ENCODE measurements around the gene FGF19.

- TF ChIP-seq, protein P1, sequence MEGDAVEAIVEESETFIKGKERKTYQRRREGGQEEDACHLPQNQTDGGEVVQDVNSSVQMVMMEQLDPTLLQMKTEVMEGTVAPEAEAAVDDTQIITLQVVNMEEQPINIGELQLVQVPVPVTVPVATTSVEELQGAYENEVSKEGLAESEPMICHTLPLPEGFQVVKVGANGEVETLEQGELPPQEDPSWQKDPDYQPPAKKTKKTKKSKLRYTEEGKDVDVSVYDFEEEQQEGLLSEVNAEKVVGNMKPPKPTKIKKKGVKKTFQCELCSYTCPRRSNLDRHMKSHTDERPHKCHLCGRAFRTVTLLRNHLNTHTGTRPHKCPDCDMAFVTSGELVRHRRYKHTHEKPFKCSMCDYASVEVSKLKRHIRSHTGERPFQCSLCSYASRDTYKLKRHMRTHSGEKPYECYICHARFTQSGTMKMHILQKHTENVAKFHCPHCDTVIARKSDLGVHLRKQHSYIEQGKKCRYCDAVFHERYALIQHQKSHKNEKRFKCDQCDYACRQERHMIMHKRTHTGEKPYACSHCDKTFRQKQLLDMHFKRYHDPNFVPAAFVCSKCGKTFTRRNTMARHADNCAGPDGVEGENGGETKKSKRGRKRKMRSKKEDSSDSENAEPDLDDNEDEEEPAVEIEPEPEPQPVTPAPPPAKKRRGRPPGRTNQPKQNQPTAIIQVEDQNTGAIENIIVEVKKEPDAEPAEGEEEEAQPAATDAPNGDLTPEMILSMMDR (conservative IDR thresholded peaks at IDR 0.05; ENCODE audit: low read depth, low read length), result no peak
- no peak for TF ChIP-seq EZH2 (IDR thresholded peaks at IDR 0.05; ENCODE audit: borderline replicate concordance, low read depth, low read length, poor library complexity, severe bottlenecking)
Measured at GRCh38 chr11:69680688-69681087, 23.1 kb downstream of the FGF19 start.
